H9 (cell line): ENCODE results near the gene MMP15. TPM values are rescaled to one million over a fixed set of nuclear protein-coding genes. Genes with fewer than 3 reads are reported as not detected.

Source experiments
- DNase-seq: peaks from one replicate; pipeline ENCODE4 v3.0.0-alpha.2; 2017
- H2AFZ ChIP-seq: one replicate; pipeline ENCODE4 v1.6.1; 2013; ENCODE audit warnings: mild to moderate bottlenecking, low read length, control low read depth, moderate library complexity
- H2AK5ac ChIP-seq: 2 replicates; pipeline ENCODE4 v1.6.1; 2013; ENCODE audit warnings: low read length, control low read depth, mixed read lengths; ENCODE audit not compliant: insufficient read length
- H2BK120ac ChIP-seq: one replicate; pipeline ENCODE4 v1.6.1; 2013; ENCODE audit warnings: low read depth, mild to moderate bottlenecking, low read length, control low read depth, inconsistent platforms; ENCODE audit not compliant: poor library complexity, severe bottlenecking
- H2BK12ac ChIP-seq: 2 replicates; pipeline ENCODE4 v1.6.1; 2013; ENCODE audit warnings: low read length, control low read depth, mixed read lengths, low read depth; ENCODE audit not compliant: insufficient read length
- H2BK15ac ChIP-seq: 2 replicates; pipeline ENCODE4 v1.6.1; 2013; ENCODE audit warnings: low read depth, low read length, control low read depth
- H2BK20ac ChIP-seq: one replicate; pipeline ENCODE4 v1.6.1; 2013; ENCODE audit warnings: low read depth, mild to moderate bottlenecking, low read length, control low read depth, inconsistent platforms; ENCODE audit not compliant: poor library complexity, severe bottlenecking
- H2BK5ac ChIP-seq: 2 replicates; pipeline ENCODE4 v1.6.1; 2013; ENCODE audit warnings: low read length, control low read depth, mixed read lengths; ENCODE audit not compliant: insufficient read length
- H3K14ac ChIP-seq: 2 replicates; pipeline ENCODE4 v1.6.1; 2013; ENCODE audit warnings: low read length, control low read depth; ENCODE audit not compliant: insufficient read depth
- H3K18ac ChIP-seq: 2 replicates; pipeline ENCODE4 v1.6.1; 2013; ENCODE audit warnings: low read depth, mild to moderate bottlenecking, mixed read lengths, low read length, control low read depth; ENCODE audit not compliant: insufficient read length
- H3K23ac ChIP-seq: 2 replicates; pipeline ENCODE4 v1.6.1; 2013; ENCODE audit warnings: low read length, control low read depth, mixed read lengths, low read depth; ENCODE audit not compliant: insufficient read length
- H3K23me2 ChIP-seq: 2 replicates; pipeline ENCODE4 v1.6.1; 2013; ENCODE audit warnings: low read depth, mild to moderate bottlenecking, mixed read lengths, low read length, control low read depth; ENCODE audit not compliant: insufficient read length, poor library complexity, severe bottlenecking
- H3K27ac ChIP-seq: 2 replicates; pipeline ENCODE4 v1.5.1; 2013; ENCODE audit warnings: low read length, control low read depth, mixed read lengths, low read depth; ENCODE audit not compliant: insufficient read length
- H3K27me3 ChIP-seq: 2 replicates; pipeline ENCODE4 v1.6.1; 2013; ENCODE audit warnings: low read length, control low read depth, inconsistent platforms; ENCODE audit not compliant: insufficient read depth
- H3K4ac ChIP-seq: 2 replicates; pipeline ENCODE4 v1.6.1; 2013; ENCODE audit warnings: low read depth, mild to moderate bottlenecking, control low read depth, inconsistent platforms, low read length, moderate library complexity
- H3K4me1 ChIP-seq: 2 replicates; pipeline ENCODE4 v1.6.1; 2013; ENCODE audit warnings: low read length, control low read depth, inconsistent platforms; ENCODE audit not compliant: insufficient read depth
- H3K4me2 ChIP-seq: 2 replicates; pipeline ENCODE4 v1.6.1; 2013; ENCODE audit warnings: low read length, control low read depth, mixed read lengths; ENCODE audit not compliant: insufficient read length, insufficient read depth
- H3K56ac ChIP-seq: 2 replicates; pipeline ENCODE4 v1.6.1; 2013; ENCODE audit warnings: low read depth, mild to moderate bottlenecking, mixed read lengths, low read length, control low read depth; ENCODE audit not compliant: insufficient read length
- H3K79me1 ChIP-seq: 2 replicates; pipeline ENCODE4 v1.6.1; 2013; ENCODE audit warnings: low read depth, mild to moderate bottlenecking, moderate library complexity, low read length, control low read depth, inconsistent platforms; ENCODE audit not compliant: insufficient read depth, poor library complexity, severe bottlenecking
- H3K79me2 ChIP-seq: 2 replicates; pipeline ENCODE4 v1.6.1; 2013; ENCODE audit warnings: low read length, control low read depth, inconsistent platforms; ENCODE audit not compliant: insufficient read depth
- H3K9ac ChIP-seq: 2 replicates; pipeline ENCODE4 v1.6.1; 2013; ENCODE audit warnings: low read length, control low read depth, mixed read lengths; ENCODE audit not compliant: insufficient read length; ENCODE audit errors: extremely low read depth
- H3K9me3 ChIP-seq: one replicate; pipeline ENCODE4 v1.6.1; 2013; ENCODE audit warnings: low read depth, low read length, inconsistent platforms; ENCODE audit not compliant: control insufficient read depth
- H3T11ph ChIP-seq: one replicate; pipeline ENCODE4 v1.6.1; 2013; ENCODE audit warnings: mild to moderate bottlenecking, low read length, control low read depth, inconsistent platforms
- H4K20me1 ChIP-seq: one replicate; pipeline ENCODE4 v1.6.1; 2013; ENCODE audit not compliant: control insufficient read depth, insufficient read length, insufficient read depth
- H4K5ac ChIP-seq: 2 replicates; pipeline ENCODE4 v1.6.1; 2013; ENCODE audit warnings: low read depth, mild to moderate bottlenecking, mixed read lengths, low read length, control low read depth; ENCODE audit not compliant: insufficient read length
- H4K8ac ChIP-seq: replicated peaks from 2 replicates; pipeline ENCODE4 v1.6.1; 2013; ENCODE audit warnings: low read length, control low read depth, mixed read lengths, low read depth; ENCODE audit not compliant: insufficient read length
- H4K91ac ChIP-seq: 2 replicates; pipeline ENCODE4 v1.6.1; 2013; ENCODE audit warnings: low read depth, mild to moderate bottlenecking, moderate library complexity, mixed read lengths, low read length, control low read depth; ENCODE audit not compliant: insufficient read length
- H3K27ac Mint-ChIP-seq, 3 experiments: 2 replicates in 2 of 3; 3 replicates in 1 of 3; pipeline ENCODE4 v1.8.0; 2020 to 2021; ENCODE audit warnings: mixed read lengths in 3 of 3, mild to moderate bottlenecking in 1 of 3, moderate library complexity in 1 of 3
- H3K27me3 Mint-ChIP-seq: 2 replicates; pipeline ENCODE4 v1.8.0; 2021; ENCODE audit warnings: low read depth, mild to moderate bottlenecking, moderate library complexity, mixed read lengths
- H3K36me3 Mint-ChIP-seq, 3 experiments: 2 replicates in 2 of 3; 3 replicates in 1 of 3; pipeline ENCODE4 v1.8.0; 2020 to 2021; ENCODE audit warnings: low read depth in 3 of 3, mixed read lengths in 3 of 3; ENCODE audit not compliant: insufficient read depth in 1 of 3
- H3K4me1 Mint-ChIP-seq, 2 experiments: 2 replicates each; pipeline ENCODE4 v1.8.0; 2020; ENCODE audit warnings: mixed read lengths in 2 of 2
- H3K4me3 Mint-ChIP-seq, 2 experiments: 2 replicates in 1 of 2; 3 replicates in 1 of 2; pipeline ENCODE4 v1.8.0; 2020 to 2021; ENCODE audit warnings: mild to moderate bottlenecking in 2 of 2, mixed read lengths in 2 of 2, moderate library complexity in 1 of 2
- H3K9me3 Mint-ChIP-seq, 2 experiments: 2 replicates in 1 of 2; 3 replicates in 1 of 2; pipeline ENCODE4 v1.8.0; 2020; ENCODE audit warnings: mild to moderate bottlenecking in 2 of 2, mixed read lengths in 2 of 2, moderate library complexity in 1 of 2
- CTCF ChIP-seq: fragments of 200-600 bp; sonication (generic); conservative IDR thresholded peaks from 3 replicates; pipeline ENCODE4 v1.8.0; 2021; ENCODE audit warnings: antibody characterized with exemption, mild to moderate bottlenecking
- WGBS: extraction: QIAGEN DNeasy Blood & Tissue Kit; methylation state at CpG from one replicate; pipeline ENCODE4 v1.1.7; 2013; ENCODE audit warnings: missing lambda C conversion rate, low lambda C conversion rate, mixed read lengths; ENCODE audit not compliant: insufficient read length; ENCODE audit errors: extremely low coverage; 5-methylcytosine and 5-hydroxymethylcytosine counted together
- total RNA-seq: library from RNA; stranded (reverse); gene quantifications from 2 replicates; pipeline ENCODE4 v1.2.1, GENCODE V29; 2021

Gene MMP15
- total RNA-seq, 1 experiment from 2014 or later = 32.9 TPM

DNA sequence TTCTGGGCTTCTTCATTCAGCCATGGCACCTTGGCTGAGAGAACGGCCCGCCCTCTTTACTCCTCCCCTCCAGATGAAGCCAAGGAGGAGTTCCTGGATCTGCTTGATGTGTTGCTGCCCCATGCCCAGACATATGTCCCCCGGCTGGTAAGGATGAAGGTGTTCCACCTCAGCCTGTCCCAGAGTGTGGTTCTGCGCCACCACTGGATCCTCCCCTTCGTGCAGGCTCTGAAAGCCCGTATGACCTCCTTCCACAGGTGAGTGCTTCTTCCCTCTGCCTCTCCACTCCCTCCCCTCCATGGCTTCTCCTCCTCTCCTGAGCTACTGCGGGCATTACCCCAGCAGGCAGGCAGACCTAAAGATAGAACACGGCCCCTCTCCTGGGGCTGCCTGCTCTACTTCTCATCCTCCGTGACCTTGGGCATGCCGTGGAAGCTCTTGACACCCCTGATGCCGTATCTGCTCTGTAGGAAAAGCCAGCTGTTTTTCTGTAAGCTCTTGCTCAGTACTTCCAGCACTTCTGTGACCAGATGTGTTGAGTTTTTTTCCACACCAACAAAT lies 15.6 kb upstream of the MMP15 start:
- Mint-ChIP-seq H3K36me3 (peaks cover 26 to 58% (median 34%) of the 10 kb centered on the region in 3 experiments; a peak in 6 of 7 replicates), H3K27ac (peak overlapping the region in 1 of 3 experiments; percentile 88; a peak in 3 of 7 replicates), H3K9me3 (peaks cover 0 to 6% of the 10 kb centered on the region in 2 experiments; a peak in 3 of 5 replicates), H3K4me3 (no peak overlapping the region), H3K27me3 (no peaks in the 10 kb centered on the region), H3K4me1 (peaks cover 22 to 25% of the 10 kb centered on the region in 2 experiments)
- Histone ChIP-seq H3K9ac (no peak overlapping the region), H4K8ac (no peak overlapping the region), H2AFZ (no peak overlapping the region), H3K4me1 (no peaks in the 10 kb centered on the region), H3K23me2 (no peaks in the 10 kb centered on the region), H3K27ac (no peak overlapping the region), H3K79me2 (no peaks in the 10 kb centered on the region), H4K5ac (no peak overlapping the region), H2AK5ac (no peak overlapping the region), H3K14ac (no peak overlapping the region), H4K91ac (no peak overlapping the region), H3K23ac (no peak overlapping the region), H2BK20ac (no peak overlapping the region), H3K18ac (no peak overlapping the region), H2BK15ac (no peak overlapping the region), H3K9me3 (no peaks in the 10 kb centered on the region), H3K4me2 (no peak overlapping the region), H3K27me3 (no peaks in the 10 kb centered on the region), H4K20me1 (no peaks in the 10 kb centered on the region), H2BK5ac (no peak overlapping the region), H3K4ac (no peak overlapping the region), H3T11ph (no peak overlapping the region), H3K56ac (no peak overlapping the region), H3K79me1 (no peaks in the 10 kb centered on the region), H2BK12ac (no peak overlapping the region), H2BK120ac (no peak overlapping the region)
- DNase-seq = no peak
- WGBS = no CpG with 5 or more reads among the region's 11 CpGs
- no peak for TF ChIP-seq CTCF
